Mesodermal cell (in vitro differentiated cells): ENCODE measurements around the gene SHISA6.

Source experiments
- H3K27ac ChIP-seq: 2 replicates; pipeline ENCODE4 v1.7.0; 2013; ENCODE audit warnings: mild to moderate bottlenecking, low read depth, low read length, moderate library complexity; ENCODE audit not compliant: severe bottlenecking
- H3K36me3 ChIP-seq: 2 replicates; pipeline ENCODE4 v1.7.1; 2013; ENCODE audit warnings: mild to moderate bottlenecking, low read length, moderate library complexity; ENCODE audit not compliant: control insufficient read depth, insufficient read depth
- H3K4me1 ChIP-seq: one replicate; pipeline ENCODE4 v1.7.1; 2013; ENCODE audit warnings: mild to moderate bottlenecking, low read length; ENCODE audit not compliant: insufficient read depth, control insufficient read depth, poor library complexity, severe bottlenecking
- H3K4me3 ChIP-seq: 2 replicates; pipeline ENCODE4 v1.7.0; 2013; ENCODE audit warnings: low read length, control low read depth, mild to moderate bottlenecking; ENCODE audit not compliant: insufficient read depth, poor library complexity, severe bottlenecking; ENCODE audit errors: extremely low read depth
- H3K9me3 ChIP-seq: 2 replicates; pipeline ENCODE4 v1.7.1; 2013; ENCODE audit warnings: mild to moderate bottlenecking, low read length, moderate library complexity; ENCODE audit not compliant: control insufficient read depth
- WGBS, 2 experiments: methylation state at CpG; one replicate each; pipeline ENCODE4 v1.1.5; 2013; ENCODE audit warnings: missing lambda C conversion rate in 2 of 2; ENCODE audit not compliant: insufficient coverage in 2 of 2; 5-methylcytosine and 5-hydroxymethylcytosine counted together

Gene SHISA6

GRCh38 chr17:11551442-11551841, 310.4 kb downstream of the SHISA6 start:
- Histone ChIP-seq H3K36me3 (no peaks in the 10 kb centered on the region), H3K27ac (no peak overlapping the region), H3K4me1 (no peaks in the 10 kb centered on the region), H3K9me3 (no peaks in the 10 kb centered on the region), H3K4me3 (no peak overlapping the region)
- 67 to 73% methylated on average over 4 to 6 of the region's 6 CpGs for WGBS, 2 experiments

- no peaks in the 10 kb centered on the region for H3K36me3 ChIP-seq
- no peak overlapping the region for H3K4me3 ChIP-seq
- WGBS, 2 experiments, result 67 to 83% methylated on average over 1 of the region's 1 CpG
- no peaks in the 10 kb centered on the region for H3K9me3 ChIP-seq
- H3K4me1 ChIP-seq, result no peaks in the 10 kb centered on the region
- no peak overlapping the region for H3K27ac ChIP-seq
Observed at GRCh38 chr17:11553135-11553534, 312.1 kb downstream of the SHISA6 start.

- WGBS, 2 experiments, result 40 to 100% methylated on average over 1 of the region's 1 CpG
- Histone ChIP-seq H3K36me3 (no peaks in the 10 kb centered on the region), H3K27ac (no peak overlapping the region), H3K4me3 (no peak overlapping the region), H3K9me3 (no peaks in the 10 kb centered on the region), H3K4me1 (no peaks in the 10 kb centered on the region)
Observed at GRCh38 chr17:11554042-11554441, 313.0 kb downstream of the SHISA6 start.

GRCh38 chr17:11554542-11554941, 313.5 kb downstream of the SHISA6 start:
- Histone ChIP-seq H3K4me1 (no peaks in the 10 kb centered on the region), H3K9me3 (no peaks in the 10 kb centered on the region), H3K36me3 (no peaks in the 10 kb centered on the region), H3K27ac (no peak overlapping the region), H3K4me3 (no peak overlapping the region)
- WGBS, 2 experiments, result 93 to 94% methylated on average over 4 to 5 of the region's 5 CpGs

GRCh38 chr17:11555530-11555929, 314.5 kb downstream of the SHISA6 start:
- WGBS, 2 experiments, result 93% methylated on average over 5 of the region's 6 CpGs; no CpG with 5 or more reads in 1 of the 2 experiments
- Histone ChIP-seq H3K4me1 (no peaks in the 10 kb centered on the region), H3K9me3 (no peaks in the 10 kb centered on the region), H3K36me3 (no peaks in the 10 kb centered on the region), H3K27ac (no peak overlapping the region), H3K4me3 (no peak overlapping the region)

GRCh38 chr17:11557727-11558452, 316.9 kb downstream of the SHISA6 start:
- H3K27ac ChIP-seq, result no peak overlapping the region
- 95 to 96% methylated on average over 34 to 35 of the region's 46 CpGs for WGBS, 2 experiments
- H3K9me3 ChIP-seq, result no peaks in the 10 kb centered on the region
- H3K4me3 ChIP-seq, result no peak overlapping the region
- no peaks in the 10 kb centered on the region for H3K36me3 ChIP-seq
- no peaks in the 10 kb centered on the region for H3K4me1 ChIP-seq

GRCh38 chr17:11558681-11559234, 317.7 kb downstream of the SHISA6 start:
- Histone ChIP-seq H3K4me3 (no peak overlapping the region), H3K27ac (no peak overlapping the region), H3K4me1 (no peaks in the 10 kb centered on the region), H3K9me3 (no peaks in the 10 kb centered on the region), H3K36me3 (no peaks in the 10 kb centered on the region)
- 89 to 95% methylated on average over 8 to 9 of the region's 10 CpGs for WGBS, 2 experiments

GRCh38 chr17:11559601-11560000, 318.6 kb downstream of the SHISA6 start:
- no peak overlapping the region for H3K27ac ChIP-seq
- 64 to 68% methylated on average over 3 to 4 of the region's 7 CpGs for WGBS, 2 experiments
- no peaks in the 10 kb centered on the region for H3K9me3 ChIP-seq
- no peaks in the 10 kb centered on the region for H3K4me1 ChIP-seq
- H3K4me3 ChIP-seq, result no peak overlapping the region
- no peaks in the 10 kb centered on the region for H3K36me3 ChIP-seq

- WGBS, 2 experiments, result 94% methylated on average over 1 of the region's 1 CpG; no CpG with 5 or more reads in 1 of the 2 experiments
- no peak overlapping the region for H3K27ac ChIP-seq
- no peak overlapping the region for H3K4me3 ChIP-seq
- H3K4me1 ChIP-seq, result no peaks in the 10 kb centered on the region
- H3K36me3 ChIP-seq, result no peaks in the 10 kb centered on the region
- H3K9me3 ChIP-seq, result no peaks in the 10 kb centered on the region
Observed at GRCh38 chr17:11561281-11561680, 320.3 kb downstream of the SHISA6 start.

GRCh38 chr17:11561702-11562101, 320.7 kb downstream of the SHISA6 start:
- WGBS, 2 experiments, result 80% methylated on average over 1 of the region's 2 CpGs; no CpG with 5 or more reads in 1 of the 2 experiments
- no peaks in the 10 kb centered on the region for H3K9me3 ChIP-seq
- no peak overlapping the region for H3K4me3 ChIP-seq
- H3K36me3 ChIP-seq, result no peaks in the 10 kb centered on the region
- no peaks in the 10 kb centered on the region for H3K4me1 ChIP-seq
- H3K27ac ChIP-seq, result no peak overlapping the region
